GM18511 (cell line): ENCODE results near the gene POLR2A.
"Not testable (repeated sequence)": the region's sequence is repeated elsewhere in the genome, so short reads cannot be mapped to it uniquely, and the experiment has no call there.

Experiments
- ATAC-seq: cut with Tn5 transposase; IDR thresholded peaks from one replicate; pipeline ENCODE4 v1.9.1; 2021; ENCODE audit warnings: mild to moderate bottlenecking, moderate library complexity; ENCODE audit not compliant: unreplicated experiment

The POLR2A gene

DNA sequence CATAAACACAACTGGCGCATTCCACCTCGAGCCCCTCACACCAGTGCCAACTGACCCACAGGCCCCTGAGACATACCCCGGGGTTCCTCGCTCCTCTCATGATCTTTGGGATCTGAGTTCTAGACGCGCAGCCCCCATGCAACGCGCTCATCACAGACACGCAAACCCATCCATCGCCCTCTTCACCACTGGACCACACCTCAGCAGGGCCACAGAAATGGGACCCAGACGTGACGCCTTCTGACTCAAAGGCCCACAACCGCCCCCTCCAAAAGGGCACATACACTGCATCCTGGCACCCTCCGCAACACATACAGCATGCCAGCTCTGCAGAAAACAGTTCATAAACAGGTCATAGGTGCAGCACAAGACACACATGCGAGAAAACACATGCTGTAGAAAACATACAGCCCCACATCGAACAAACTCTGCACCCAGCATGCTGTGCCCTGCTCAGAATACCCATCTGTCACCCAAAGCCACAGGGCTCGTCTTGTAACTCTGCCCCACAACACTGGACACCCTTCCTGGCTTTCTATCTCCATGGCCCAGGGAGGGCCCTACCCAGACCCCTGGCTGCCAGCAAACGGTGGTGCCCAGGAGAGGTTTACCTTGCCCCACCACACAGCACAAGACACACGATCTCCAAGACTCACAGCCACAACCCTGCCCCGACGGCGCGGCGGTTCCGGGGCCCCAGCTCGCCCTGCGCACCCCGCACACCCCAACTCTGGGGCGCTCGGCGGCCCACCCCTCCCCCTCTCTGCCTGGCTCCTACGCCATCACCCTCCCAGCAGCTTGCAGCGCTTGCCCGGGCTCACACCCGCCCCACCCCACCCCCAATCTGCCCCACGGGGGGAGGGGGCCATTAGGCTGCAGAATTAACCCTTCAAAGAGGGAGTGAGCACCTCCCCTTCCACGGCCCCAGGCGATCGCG is 5.6 kb upstream of the POLR2A start:
- ATAC-seq, result no peak

DNA sequence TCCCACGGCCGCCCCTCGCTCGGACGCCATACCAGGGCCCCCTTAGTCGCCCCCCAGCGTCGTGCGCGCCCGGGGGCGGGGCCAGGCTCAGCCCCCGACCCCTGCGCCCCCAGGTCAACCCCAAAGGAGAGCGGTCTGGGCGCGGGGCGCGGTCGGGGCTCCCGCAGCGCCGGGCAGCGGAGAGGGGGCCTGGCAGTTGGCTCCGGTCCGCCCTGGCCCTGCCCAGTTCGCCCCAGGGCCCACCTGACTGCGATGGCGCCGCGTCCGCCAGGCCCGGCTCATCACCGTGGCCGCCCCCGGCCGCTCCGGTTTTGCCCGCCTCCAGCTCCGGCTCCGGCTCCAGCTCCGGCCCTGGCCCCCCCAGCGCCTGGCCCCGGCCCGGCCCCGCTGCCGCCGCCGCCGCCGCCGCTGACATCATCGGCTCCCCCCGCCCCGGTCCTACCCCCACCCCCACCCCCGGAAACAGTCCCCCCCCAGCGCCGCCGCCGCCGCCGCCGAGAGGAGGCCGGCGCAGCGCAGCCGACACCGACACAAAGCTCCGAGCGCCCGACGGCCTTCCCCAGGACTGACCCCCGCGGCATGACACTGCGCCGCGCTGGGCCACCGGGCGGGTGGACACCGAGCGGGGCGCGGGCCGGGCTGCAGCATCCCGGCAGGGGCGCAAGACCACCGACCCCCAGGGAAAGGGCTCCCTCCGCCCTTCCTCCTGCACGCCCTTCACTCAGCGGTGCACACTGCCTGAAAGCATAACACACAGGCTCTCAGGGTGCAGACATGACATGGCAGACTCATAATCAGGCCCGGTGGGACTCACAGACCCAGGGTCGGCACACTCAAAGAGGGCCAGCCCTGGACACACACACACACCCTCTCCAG is 4.7 kb upstream of the POLR2A start, which contains the start of gene ZBTB4:
Gene ZBTB4, minus strand, starts transcription at position 419 of the 876 bp plus-strand sequence. CDS start 12,830 bp downstream, outside the sequence.
- ATAC-seq, result no peak

DNA sequence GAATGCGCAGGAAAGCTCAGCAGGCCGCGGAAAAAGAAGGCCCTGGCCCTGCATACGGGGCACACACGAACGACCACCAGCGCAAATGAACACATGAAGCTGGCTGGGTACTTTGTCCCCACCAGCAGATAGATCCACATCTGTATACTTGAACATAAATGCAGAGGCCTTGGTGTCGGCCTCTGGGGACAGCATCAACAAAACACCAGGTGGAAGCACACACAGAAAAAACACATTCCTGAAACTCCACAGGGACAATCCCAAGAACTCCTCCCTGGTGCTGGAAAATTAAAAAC is 4.1 kb upstream of the POLR2A start:
- no peak for ATAC-seq

DNA sequence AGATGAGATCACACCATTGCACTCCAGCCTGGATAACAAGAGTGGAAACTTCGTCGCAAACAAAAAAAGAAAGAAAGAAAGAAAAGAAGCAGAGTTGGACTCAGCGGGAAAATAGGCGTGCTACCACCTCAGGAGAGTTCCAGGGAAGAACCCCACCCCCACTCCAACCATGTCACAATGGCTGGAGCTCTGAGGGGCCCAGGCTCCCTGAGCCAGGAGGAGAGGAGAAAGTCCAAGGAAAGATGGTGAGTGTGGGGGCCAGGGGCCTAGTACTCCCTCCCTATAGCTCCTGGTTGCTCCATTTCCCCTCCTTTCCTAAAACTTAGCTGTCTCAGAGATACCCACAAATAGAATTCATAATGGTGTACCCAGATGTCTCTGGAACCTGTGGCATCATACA is 2.9 kb upstream of the POLR2A start, which contains the start of gene SLC35G6:
Gene SLC35G6, plus strand, starts transcription at position 172 of the 400 bp plus-strand sequence. Its CDS starts 71 bp downstream, at position 243.
- ATAC-seq, result not testable (repeated sequence)

DNA sequence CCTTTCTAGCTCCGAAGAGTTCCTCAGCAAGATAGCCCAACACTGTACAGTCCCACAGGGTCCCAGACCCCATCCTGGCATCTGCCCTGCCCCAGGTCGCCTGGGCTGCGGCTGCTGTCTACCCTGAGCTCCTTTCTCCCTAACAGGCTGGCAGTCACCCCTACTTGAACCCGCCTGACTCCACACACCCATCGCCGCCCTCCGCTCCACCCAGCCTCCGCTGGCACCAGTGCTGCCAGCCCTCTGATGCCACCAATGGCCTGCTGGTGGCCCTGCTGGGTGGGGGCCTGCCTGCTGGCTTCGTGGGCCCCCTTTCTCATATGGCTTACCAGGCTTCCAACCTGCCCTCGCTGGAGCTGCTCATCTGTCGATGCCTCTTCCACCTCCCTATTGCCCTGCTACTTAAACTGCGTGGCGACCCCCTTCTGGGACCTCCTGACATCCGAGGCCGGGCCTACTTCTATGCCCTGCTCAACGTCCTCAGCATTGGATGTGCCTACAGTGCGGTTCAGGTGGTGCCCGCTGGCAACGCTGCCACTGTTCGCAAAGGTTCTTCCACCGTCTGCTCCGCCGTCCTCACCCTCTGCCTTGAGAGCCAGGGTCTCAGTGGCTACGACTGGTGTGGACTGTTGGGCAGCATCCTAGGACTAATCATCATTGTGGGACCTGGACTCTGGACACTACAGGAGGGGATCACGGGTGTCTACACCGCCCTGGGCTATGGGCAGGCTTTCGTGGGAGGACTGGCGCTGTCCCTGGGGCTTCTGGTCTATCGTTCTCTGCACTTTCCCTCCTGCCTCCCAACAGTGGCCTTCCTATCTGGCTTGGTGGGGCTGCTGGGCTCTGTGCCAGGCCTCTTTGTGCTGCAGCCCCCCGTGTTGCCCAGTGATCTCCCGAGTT is 2.1 kb upstream of the POLR2A start:
- not testable (repeated sequence) for ATAC-seq

DNA sequence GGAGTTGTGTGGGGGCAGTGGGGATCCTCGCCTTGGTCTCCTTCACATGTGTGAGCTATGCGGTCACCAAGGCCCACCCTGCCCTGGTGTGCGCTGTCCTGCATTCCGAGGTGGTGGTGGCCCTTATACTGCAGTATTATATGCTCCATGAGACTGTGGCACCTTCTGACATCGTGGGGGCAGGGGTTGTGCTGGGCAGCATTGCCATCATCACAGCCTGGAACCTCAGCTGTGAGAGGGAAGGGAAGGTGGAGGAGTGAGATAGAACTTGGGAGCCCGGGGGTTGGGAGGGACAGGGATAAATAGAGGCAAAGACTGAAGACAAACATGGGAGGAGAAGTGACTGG is 1.5 kb upstream of the POLR2A start:
- ATAC-seq, result not testable (repeated sequence)

DNA sequence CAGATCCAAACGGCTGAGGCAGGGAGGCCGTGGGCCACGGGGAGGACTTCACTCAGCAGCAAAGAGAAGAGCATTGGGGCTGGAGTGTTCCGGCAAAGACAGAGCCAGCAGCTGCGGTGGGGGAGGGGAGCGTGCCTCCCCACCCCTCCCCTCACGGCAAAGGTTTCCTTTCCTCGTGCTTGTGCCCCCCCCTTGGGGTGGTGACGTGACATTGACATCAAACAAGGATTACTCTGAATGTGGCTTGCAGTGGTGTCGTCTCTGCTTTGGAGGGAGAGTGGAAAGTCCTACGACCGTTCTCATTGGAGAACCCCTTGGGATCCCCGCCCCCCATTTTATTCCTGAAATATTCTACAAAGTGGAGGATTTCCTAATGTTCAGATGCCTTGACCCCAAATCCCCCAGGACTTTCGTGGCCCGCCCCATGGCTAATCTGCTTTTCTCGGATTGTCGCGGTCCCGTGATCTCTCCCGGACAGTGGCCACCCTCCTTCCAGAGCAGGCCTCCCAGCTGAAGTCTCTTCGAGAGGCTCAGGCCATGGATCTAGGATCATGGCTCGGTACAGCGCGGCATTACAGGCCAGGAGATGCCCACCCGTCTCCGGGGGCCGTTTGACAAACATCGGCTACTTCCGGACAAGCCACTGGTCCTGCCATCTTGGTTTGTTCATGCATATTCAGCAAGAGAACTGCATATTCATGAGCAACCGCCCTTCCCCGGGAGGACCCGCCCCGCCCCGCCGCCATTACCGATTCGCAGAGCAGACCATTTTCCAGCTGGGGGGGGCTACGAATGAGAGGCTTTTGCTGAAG is 705 bp upstream of the POLR2A start:
- ATAC-seq, result peak; percentile 49

DNA sequence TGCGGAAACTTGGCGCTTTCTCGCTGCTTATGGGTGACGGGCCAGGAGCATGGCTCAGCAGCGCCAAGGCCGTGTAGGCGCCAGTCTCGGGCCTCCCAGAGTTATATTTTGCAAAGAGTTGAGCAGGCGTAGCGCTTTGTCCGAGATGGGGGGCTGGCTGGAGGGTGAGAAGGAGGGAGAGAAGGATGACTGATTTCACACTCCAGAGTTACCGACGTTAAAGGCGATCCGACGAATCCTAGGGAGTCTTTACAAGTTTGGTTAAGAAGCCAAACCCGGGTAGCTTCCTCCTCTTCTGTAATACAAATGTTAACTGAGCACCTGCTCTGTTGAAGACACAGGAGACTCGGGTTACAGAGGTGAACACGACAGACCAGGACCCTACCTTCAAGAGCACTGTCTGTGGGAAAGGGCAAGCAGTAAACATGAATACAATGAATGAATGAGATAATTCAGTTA is 782 bp downstream of the POLR2A start:
- ATAC-seq, result no peak

DNA sequence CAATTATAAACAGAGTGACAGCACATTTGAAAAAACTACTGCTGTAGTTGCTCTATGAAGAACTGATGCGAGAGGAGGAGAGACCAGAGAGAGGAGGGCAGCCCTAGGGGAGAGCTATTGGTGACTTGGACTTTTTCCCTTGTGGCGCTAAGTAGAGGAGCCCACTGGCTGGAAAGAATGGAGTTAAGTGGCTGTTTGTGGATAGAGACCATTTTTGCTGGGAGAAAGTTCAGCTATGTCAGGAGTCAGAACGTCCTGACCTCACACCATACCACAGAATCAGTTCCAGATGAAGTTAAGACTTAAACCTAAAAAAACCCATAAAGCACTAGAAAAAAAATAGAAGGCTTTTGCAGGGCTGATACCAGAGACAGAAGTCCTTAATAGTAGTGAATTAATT is 2.0 kb downstream of the POLR2A start:
- ATAC-seq, result no peak

DNA sequence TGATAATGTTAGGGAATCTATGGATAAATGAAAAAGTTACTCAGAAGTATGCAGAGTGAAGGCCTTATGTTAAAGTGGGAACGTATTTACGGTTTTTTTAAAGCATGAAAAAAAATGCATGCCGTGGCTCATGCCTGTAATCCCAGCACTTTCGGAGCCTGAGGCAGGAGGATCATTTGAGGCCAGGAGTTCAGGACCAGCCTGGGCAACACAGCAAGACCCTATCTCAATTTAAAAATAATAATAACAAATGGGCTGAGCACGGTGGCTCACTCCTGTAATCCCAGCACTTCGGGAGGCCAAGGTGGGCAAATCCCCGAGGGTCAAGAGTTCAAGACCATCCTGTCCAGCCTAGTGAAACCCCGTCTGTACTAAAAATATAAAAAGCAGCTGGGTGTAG is 6.0 kb downstream of the POLR2A start:
- ATAC-seq, result no peak

DNA sequence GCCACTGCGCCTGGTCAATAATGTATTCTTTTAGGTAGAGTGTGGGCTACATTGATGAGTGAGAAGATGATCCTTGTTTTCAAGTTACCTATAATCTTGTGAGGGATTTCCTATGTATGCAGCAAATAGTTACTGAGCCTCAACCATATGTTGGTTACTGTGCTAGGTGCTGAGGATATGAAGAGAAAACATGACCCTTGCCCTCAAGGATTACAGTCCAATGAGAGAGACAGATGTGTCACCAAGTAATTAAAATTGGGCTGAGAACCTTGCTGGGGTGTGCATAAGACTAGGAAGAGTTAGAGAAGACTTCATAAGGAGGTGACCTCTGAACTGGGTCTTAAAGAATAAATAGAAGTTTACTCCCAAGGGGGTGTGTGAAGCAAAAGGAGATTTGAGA is 7.4 kb downstream of the POLR2A start:
- ATAC-seq, result no peak

DNA sequence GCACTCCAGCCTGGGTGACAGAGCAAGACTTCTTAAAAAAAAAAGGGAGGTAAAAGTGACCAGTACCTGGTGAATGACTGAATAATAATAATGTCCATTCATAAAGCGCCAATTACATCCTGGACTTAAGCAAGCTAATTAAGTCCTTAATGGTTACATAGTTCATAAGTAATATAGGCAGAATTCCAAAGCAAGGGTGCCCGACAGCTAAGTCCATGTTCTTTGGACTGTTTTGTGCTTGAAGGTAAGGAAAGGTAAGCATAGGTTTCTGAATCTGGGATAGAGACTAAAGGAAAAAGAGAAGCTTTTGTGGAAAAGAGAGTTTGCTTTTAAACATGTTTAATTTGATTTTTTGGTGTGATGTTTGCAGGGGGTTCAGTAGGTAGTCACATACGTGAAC is 9.8 kb downstream of the POLR2A start:
- no peak for ATAC-seq

DNA sequence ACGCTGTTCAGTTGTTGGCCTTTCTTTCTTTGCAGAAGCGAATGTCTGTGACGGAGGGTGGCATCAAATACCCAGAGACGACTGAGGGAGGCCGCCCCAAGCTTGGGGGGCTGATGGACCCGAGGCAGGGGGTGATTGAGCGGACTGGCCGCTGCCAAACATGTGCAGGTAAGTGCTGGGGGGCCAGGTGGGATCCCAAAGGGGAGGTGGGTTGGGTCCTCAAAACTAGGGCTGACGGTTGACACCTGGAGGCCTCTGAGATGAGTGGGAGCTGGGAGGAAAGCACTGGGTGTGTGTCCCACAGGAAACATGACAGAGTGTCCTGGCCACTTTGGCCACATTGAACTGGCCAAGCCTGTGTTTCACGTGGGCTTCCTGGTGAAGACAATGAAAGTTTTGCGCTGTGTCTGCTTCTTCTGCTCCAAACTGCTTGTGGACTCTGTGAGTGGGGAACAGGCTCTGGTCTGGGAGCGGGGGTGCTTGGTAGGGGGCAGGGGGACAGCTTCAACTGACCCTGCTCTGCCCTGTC is 11.8 kb downstream of the POLR2A start:
- no peak for ATAC-seq

DNA sequence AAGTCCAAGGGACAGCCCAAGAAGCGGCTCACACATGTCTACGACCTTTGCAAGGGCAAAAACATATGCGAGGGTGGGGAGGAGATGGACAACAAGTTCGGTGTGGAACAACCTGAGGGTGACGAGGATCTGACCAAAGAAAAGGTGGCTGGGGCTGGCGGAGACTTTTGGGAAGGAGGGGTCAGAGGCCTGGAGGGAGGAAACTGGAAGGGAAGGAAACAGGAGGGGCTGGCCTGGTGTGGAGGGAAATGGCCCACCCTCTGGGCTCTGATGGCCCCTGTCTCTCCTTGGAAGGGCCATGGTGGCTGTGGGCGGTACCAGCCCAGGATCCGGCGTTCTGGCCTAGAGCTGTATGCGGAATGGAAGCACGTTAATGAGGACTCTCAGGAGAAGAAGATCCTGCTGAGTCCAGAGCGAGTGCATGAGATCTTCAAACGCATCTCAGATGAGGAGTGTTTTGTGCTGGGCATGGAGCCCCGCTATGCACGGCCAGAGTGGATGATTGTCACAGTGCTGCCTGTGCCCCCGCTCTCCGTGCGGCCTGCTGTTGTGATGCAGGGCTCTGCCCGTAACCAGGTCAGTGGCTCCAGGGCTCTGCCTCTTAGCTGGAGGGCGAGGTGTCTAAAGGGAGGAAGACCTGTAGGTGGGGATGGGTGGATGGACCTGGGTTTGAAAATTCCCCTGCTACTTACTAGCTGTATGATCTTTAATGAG is 12.5 kb downstream of the POLR2A start:
- no peak for ATAC-seq

DNA sequence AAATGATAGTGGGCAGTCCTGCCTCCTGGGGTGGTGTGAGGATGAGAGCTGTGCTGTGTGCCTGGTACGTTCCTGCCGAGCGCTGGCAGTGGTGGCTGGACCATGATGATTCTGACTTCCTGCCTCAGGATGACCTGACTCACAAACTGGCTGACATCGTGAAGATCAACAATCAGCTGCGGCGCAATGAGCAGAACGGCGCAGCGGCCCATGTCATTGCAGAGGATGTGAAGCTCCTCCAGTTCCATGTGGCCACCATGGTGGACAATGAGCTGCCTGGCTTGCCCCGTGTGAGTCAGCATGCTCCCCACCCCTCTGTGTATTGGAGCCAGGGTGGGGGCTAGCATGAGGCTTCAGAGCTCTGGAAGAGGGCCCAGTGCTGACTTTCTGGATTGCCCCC is 13.1 kb downstream of the POLR2A start:
- ATAC-seq, result no peak

DNA sequence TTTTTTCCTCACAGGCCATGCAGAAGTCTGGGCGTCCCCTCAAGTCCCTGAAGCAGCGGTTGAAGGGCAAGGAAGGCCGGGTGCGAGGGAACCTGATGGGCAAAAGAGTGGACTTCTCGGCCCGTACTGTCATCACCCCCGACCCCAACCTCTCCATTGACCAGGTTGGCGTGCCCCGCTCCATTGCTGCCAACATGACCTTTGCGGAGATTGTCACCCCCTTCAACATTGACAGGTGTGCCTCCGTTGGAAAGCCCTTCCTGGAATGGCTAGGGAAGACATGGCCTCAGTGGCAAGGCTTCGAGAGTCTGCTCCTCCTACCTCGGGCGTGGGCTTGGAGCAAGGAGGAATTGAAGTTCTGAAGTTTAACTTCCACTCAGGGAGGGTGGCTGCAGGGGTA is 13.5 kb downstream of the POLR2A start:
- no peak for ATAC-seq

DNA sequence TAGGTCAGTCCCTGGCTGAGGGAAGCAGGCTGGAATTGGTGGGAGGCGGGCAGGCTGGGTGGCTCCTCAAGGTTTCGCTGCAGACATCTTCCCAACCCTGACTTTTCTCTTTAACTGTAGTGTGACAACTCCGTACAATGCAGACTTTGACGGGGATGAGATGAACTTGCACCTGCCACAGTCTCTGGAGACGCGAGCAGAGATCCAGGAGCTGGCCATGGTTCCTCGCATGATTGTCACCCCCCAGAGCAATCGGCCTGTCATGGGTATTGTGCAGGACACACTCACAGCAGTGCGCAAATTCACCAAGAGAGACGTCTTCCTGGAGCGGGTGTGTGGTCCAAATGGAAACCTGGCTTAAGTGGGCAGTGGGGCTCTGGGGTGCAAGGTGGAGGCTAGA is 15.0 kb downstream of the POLR2A start:
- no peak for ATAC-seq

DNA sequence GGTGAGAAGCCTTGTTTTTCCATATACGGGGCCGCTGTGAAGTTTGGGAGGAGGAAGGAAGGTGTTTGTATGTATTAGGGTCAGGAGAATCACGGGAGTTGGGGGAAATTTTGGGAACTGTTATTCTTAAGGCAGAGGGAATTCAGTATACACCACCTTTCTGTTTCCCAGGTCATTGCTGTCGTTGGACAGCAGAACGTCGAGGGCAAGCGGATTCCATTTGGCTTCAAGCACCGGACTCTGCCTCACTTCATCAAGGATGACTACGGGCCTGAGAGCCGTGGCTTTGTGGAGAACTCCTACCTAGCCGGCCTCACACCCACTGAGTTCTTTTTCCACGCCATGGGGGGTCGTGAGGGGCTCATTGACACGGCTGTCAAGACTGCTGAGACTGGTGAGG is 17.6 kb downstream of the POLR2A start:
- no peak for ATAC-seq
